ENCODE measurements around the gene PDCD10.
A peak's percentile ranks its signal among the peaks of the same experiment; 100 is the strongest.

The PDCD10 gene

GRCh38 chr3:167710552-167710951 is 24.1 kb downstream of the PDCD10 start:
- DNase-seq (ENCODE audit: low read depth, low spot score) = no peak
- Histone ChIP-seq H3K4me3 (ENCODE audit: insufficient read length, low read depth) (no peak overlapping the region), H3K36me3 (ENCODE audit: insufficient read depth, insufficient read length, low read length) (peaks cover 48% of the 10 kb centered on the region), H3K27me3 (ENCODE audit: insufficient read depth, insufficient read length) (no peaks in the 10 kb centered on the region), H3K4me1 (ENCODE audit: insufficient read depth, insufficient read length) (no peaks in the 10 kb centered on the region), H3K9me3 (ENCODE audit: insufficient read depth, low read length) (no peaks in the 10 kb centered on the region), H3K9ac (ENCODE audit: insufficient read length, low read depth) (no peak overlapping the region)
- no peak for TF ChIP-seq ZNF274 (IDR thresholded peaks at IDR 0.05; ENCODE audit: low read depth, low read length)

- no peak for DNase-seq (ENCODE audit: low read depth, low spot score)
- TF ChIP-seq SUZ12 (IDR thresholded peaks at IDR 0.05; ENCODE audit: extremely low read depth, insufficient read depth, insufficient read length) = no peak
- no peak for TF ChIP-seq ZNF274 (IDR thresholded peaks at IDR 0.05; ENCODE audit: low read depth, low read length)
- TF ChIP-seq YY1 (IDR thresholded peaks at IDR 0.05; ENCODE audit: insufficient read depth, insufficient read length) = no peak
- H3K36me3 ChIP-seq (ENCODE audit: insufficient read depth, insufficient read length, low read length) = peaks cover 53% of the 10 kb centered on the region
Observed at GRCh38 chr3:167709690-167710089, 25.0 kb downstream of the PDCD10 start.

GRCh38 chr3:167705840-167706239 is 28.9 kb downstream of the PDCD10 start:
- Histone ChIP-seq H3K4me3 (ENCODE audit: insufficient read length, low read depth) (no peak overlapping the region), H3K4me1 (ENCODE audit: insufficient read depth, insufficient read length) (no peaks in the 10 kb centered on the region), H3K36me3 (ENCODE audit: insufficient read depth, insufficient read length, low read length) (peaks cover 73% of the 10 kb centered on the region), H3K9me3 (ENCODE audit: insufficient read depth, low read length) (no peaks in the 10 kb centered on the region), H3K27me3 (ENCODE audit: insufficient read depth, insufficient read length) (no peaks in the 10 kb centered on the region), H3K9ac (ENCODE audit: insufficient read length, low read depth) (no peak overlapping the region)
- DNase-seq (ENCODE audit: low read depth, low spot score) = no peak
- TF ChIP-seq ZNF274 (IDR thresholded peaks at IDR 0.05; ENCODE audit: low read depth, low read length) = no peak
- no peak for TF ChIP-seq SUZ12 (IDR thresholded peaks at IDR 0.05; ENCODE audit: extremely low read depth, insufficient read depth, insufficient read length)
- no peak for TF ChIP-seq YY1 (IDR thresholded peaks at IDR 0.05; ENCODE audit: insufficient read depth, insufficient read length)

More at GRCh38 chr3:167709690-167710089, 25.0 kb downstream of the PDCD10 start:
- Histone ChIP-seq H3K4me1 (ENCODE audit: insufficient read depth, insufficient read length) (no peaks in the 10 kb centered on the region), H3K9me3 (ENCODE audit: insufficient read depth, low read length) (no peaks in the 10 kb centered on the region), H3K4me3 (ENCODE audit: insufficient read length, low read depth) (no peak overlapping the region), H3K27me3 (ENCODE audit: insufficient read depth, insufficient read length) (no peaks in the 10 kb centered on the region), H3K9ac (ENCODE audit: insufficient read length, low read depth) (no peak overlapping the region)

GRCh38 chr3:167700926-167701325 is 33.8 kb downstream of the PDCD10 start:
- Histone ChIP-seq H3K9ac (ENCODE audit: insufficient read length, low read depth) (no peak overlapping the region), H3K4me3 (ENCODE audit: insufficient read length, low read depth) (no peak overlapping the region), H3K9me3 (ENCODE audit: insufficient read depth, low read length) (no peaks in the 10 kb centered on the region), H3K27me3 (ENCODE audit: insufficient read depth, insufficient read length) (no peaks in the 10 kb centered on the region), H3K36me3 (ENCODE audit: insufficient read depth, insufficient read length, low read length) (peaks cover 70% of the 10 kb centered on the region), H3K4me1 (ENCODE audit: insufficient read depth, insufficient read length) (no peaks in the 10 kb centered on the region)
- DNase-seq (ENCODE audit: low read depth, low spot score) = no peak
- TF ChIP-seq YY1 (IDR thresholded peaks at IDR 0.05; ENCODE audit: insufficient read depth, insufficient read length) (no peak), SUZ12 (IDR thresholded peaks at IDR 0.05; ENCODE audit: extremely low read depth, insufficient read depth, insufficient read length) (no peak), ZNF274 (IDR thresholded peaks at IDR 0.05; ENCODE audit: low read depth, low read length) (no peak)

GRCh38 chr3:167700046-167700445 is 34.6 kb downstream of the PDCD10 start:
- no peak for TF ChIP-seq ZNF274 (IDR thresholded peaks at IDR 0.05; ENCODE audit: low read depth, low read length)
- no peaks in the 10 kb centered on the region for H3K9me3 ChIP-seq (ENCODE audit: insufficient read depth, low read length)
- no peak overlapping the region for H3K4me3 ChIP-seq (ENCODE audit: insufficient read length, low read depth)
- DNase-seq (ENCODE audit: low read depth, low spot score) = no peak
- H3K9ac ChIP-seq (ENCODE audit: insufficient read length, low read depth) = no peak overlapping the region
- H3K4me1 ChIP-seq (ENCODE audit: insufficient read depth, insufficient read length) = no peaks in the 10 kb centered on the region
- H3K36me3 ChIP-seq (ENCODE audit: insufficient read depth, insufficient read length, low read length) = peaks cover 75% of the 10 kb centered on the region
- H3K27me3 ChIP-seq (ENCODE audit: insufficient read depth, insufficient read length) = no peaks in the 10 kb centered on the region

DNA sequence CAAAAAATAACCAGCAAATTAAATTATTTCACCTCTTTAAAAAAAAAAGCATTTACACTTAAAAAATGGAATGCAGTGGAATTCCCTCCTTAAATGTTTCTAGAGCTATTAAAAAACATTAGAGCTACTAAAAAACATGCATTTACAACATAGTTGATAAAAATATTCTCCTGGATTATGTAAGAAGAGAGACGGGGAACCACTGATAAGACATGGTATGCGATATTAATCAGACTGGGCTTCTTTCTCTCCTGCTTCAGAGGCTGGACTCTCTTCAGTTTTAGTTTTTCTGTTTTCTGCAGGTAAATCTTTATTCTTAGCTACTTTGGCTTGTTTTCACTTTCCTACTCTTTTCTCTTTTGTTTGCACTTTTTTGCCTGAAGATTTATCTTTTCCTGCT is 40.6 kb downstream of the PDCD10 start:
- Histone ChIP-seq H3K4me1 (ENCODE audit: insufficient read depth, insufficient read length) (no peaks in the 10 kb centered on the region), H3K4me3 (ENCODE audit: insufficient read length, low read depth) (no peak overlapping the region), H3K9ac (ENCODE audit: insufficient read length, low read depth) (no peak overlapping the region), H3K27me3 (ENCODE audit: insufficient read depth, insufficient read length) (no peaks in the 10 kb centered on the region), H3K36me3 (ENCODE audit: insufficient read depth, insufficient read length, low read length) (peaks cover 66% of the 10 kb centered on the region), H3K9me3 (ENCODE audit: insufficient read depth, low read length) (no peaks in the 10 kb centered on the region)
- no peak for TF ChIP-seq ZNF274 (IDR thresholded peaks at IDR 0.05; ENCODE audit: low read depth, low read length)
- TF ChIP-seq YY1 (IDR thresholded peaks at IDR 0.05; ENCODE audit: insufficient read depth, insufficient read length) = no peak
- TF ChIP-seq SUZ12 (IDR thresholded peaks at IDR 0.05; ENCODE audit: extremely low read depth, insufficient read depth, insufficient read length) = no peak
- no peak for DNase-seq (ENCODE audit: low read depth, low spot score)

DNA sequence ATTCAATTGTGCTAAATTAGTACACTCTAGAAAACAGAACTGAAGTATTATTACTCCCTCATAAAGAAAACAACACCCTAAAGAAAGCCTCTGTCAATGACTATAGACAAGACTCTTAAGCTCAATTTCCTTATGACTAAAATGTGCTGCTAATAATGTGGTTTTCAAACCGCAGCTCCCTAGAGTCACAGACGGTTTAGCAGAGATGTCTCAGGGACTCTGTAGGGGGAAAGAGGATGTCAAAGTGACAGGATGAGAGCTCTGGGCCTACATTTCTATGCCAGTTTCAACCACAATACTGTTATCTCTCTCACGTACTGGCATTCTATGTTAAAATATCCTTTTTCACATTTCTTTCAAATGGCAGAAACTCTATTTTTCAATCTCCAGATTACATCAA is 43.3 kb downstream of the PDCD10 start:
- no peaks in the 10 kb centered on the region for H3K4me1 ChIP-seq (ENCODE audit: insufficient read depth, insufficient read length)
- no peak for DNase-seq (ENCODE audit: low read depth, low spot score)
- no peaks in the 10 kb centered on the region for H3K27me3 ChIP-seq (ENCODE audit: insufficient read depth, insufficient read length)
- H3K9ac ChIP-seq (ENCODE audit: insufficient read length, low read depth) = no peak overlapping the region
- no peak for TF ChIP-seq ZNF274 (IDR thresholded peaks at IDR 0.05; ENCODE audit: low read depth, low read length)
- TF ChIP-seq SUZ12 (IDR thresholded peaks at IDR 0.05; ENCODE audit: extremely low read depth, insufficient read depth, insufficient read length) = no peak
- no peak for TF ChIP-seq YY1 (IDR thresholded peaks at IDR 0.05; ENCODE audit: insufficient read depth, insufficient read length)
- H3K9me3 ChIP-seq (ENCODE audit: insufficient read depth, low read length) = no peaks in the 10 kb centered on the region
- peaks cover 63% of the 10 kb centered on the region for H3K36me3 ChIP-seq (ENCODE audit: insufficient read depth, insufficient read length, low read length)
- H3K4me3 ChIP-seq (ENCODE audit: insufficient read length, low read depth) = no peak overlapping the region

DNA sequence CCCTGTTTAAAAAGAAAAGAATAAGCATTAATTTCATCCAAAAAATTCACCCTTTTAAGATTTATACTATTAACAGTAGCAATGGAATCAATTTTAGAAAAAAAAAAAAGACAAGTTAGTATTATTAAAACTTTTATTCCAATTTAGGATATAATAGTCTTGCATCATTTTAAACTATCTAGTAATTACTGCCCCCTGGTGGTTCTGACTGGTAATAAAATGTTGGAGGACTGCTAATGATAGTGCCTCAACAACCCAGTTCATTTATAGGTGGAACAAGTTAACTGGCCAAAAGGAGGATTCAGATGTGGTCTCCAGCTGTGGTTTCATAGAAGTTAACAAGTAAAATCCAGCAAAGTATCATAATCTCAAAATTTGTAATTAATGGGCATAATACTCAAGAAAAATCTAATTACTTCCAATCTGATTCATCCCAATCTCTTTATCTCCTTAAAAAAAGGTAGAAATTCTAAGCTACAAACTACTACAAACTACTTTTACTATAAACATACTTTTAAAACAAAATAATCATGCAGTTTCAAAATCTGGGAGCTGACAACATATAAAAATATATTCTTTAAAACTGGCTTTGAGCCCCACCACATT is 50.2 kb downstream of the PDCD10 start:
- peaks cover 69% of the 10 kb centered on the region for H3K36me3 ChIP-seq (ENCODE audit: insufficient read depth, insufficient read length, low read length)
- no peaks in the 10 kb centered on the region for H3K4me1 ChIP-seq (ENCODE audit: insufficient read depth, insufficient read length)
- no peak overlapping the region for H3K4me3 ChIP-seq (ENCODE audit: insufficient read length, low read depth)
- DNase-seq (ENCODE audit: low read depth, low spot score) = peak; percentile 47
- TF ChIP-seq SUZ12 (IDR thresholded peaks at IDR 0.05; ENCODE audit: extremely low read depth, insufficient read depth, insufficient read length) = no peak
- no peak for TF ChIP-seq ZNF274 (IDR thresholded peaks at IDR 0.05; ENCODE audit: low read depth, low read length)
- TF ChIP-seq YY1 (IDR thresholded peaks at IDR 0.05; ENCODE audit: insufficient read depth, insufficient read length) = no peak
- H3K9ac ChIP-seq (ENCODE audit: insufficient read length, low read depth) = no peak overlapping the region
- H3K27me3 ChIP-seq (ENCODE audit: insufficient read depth, insufficient read length) = no peaks in the 10 kb centered on the region
- no peaks in the 10 kb centered on the region for H3K9me3 ChIP-seq (ENCODE audit: insufficient read depth, low read length)

Measured in NT2/D1 (cell line).